Duodenal mucosa (tissue), 2 donors: ENCODE measurements around the gene HTR3C.
"Not testable (repeated sequence)": the region's sequence is repeated elsewhere in the genome, so short reads cannot be mapped to it uniquely, and the experiment has no call there.

Source experiments
- H3K27ac ChIP-seq: one replicate; pipeline ENCODE4 v1.7.0; 2013; ENCODE audit warnings: low read depth, low read length
- H3K27me3 ChIP-seq, 2 donors: one replicate each; pipeline ENCODE4 v1.7.0; 2013; ENCODE audit warnings: low read length in 2 of 2, control low read depth in 1 of 2; ENCODE audit not compliant: insufficient read depth in 2 of 2, control insufficient read depth in 1 of 2
- H3K36me3 ChIP-seq, 2 donors: one replicate each; pipeline ENCODE4 v1.7.0; 2013; ENCODE audit warnings: low read length in 2 of 2, control low read depth in 1 of 2; ENCODE audit not compliant: insufficient read depth in 2 of 2, control insufficient read depth in 1 of 2
- H3K4me1 ChIP-seq, 2 donors: one replicate each; pipeline ENCODE4 v1.7.0; 2013; ENCODE audit warnings: low read length in 2 of 2, control low read depth in 1 of 2; ENCODE audit not compliant: insufficient read depth in 2 of 2, control insufficient read depth in 1 of 2
- H3K4me3 ChIP-seq, 2 donors: one replicate each; pipeline ENCODE4 v1.7.0; 2013; ENCODE audit warnings: low read length in 2 of 2, low read depth in 1 of 2
- H3K9ac ChIP-seq, 2 donors: one replicate each; pipeline ENCODE4 v1.7.0; 2013; ENCODE audit warnings: low read length in 2 of 2, low read depth in 1 of 2
- H3K9me3 ChIP-seq, 2 donors: one replicate each; pipeline ENCODE4 v1.7.0; 2013; ENCODE audit warnings: low read length in 2 of 2, control low read depth in 1 of 2; ENCODE audit not compliant: control insufficient read depth in 1 of 2

HTR3C gene

DNA sequence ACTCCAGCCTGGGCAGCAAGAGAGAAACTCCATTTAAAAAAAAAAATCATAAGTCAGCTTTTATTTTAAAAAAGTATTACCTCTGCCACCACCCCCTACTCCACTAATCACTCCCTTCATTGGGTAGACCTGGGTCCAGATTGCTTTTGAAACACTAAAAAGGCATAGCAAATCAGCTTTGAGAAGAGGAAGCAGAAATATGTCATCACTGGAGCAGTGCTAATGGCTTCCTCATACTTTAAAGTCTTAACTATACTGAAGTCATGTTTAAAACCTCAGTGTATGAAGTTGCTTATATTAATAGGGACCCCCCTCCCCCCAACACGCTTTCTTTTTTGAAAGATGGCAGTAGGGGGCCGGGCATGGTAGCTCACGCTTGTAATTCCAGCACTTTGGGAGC, 22.3 kb upstream of the HTR3C start:
- Histone ChIP-seq H3K9me3 (no peaks in the 10 kb centered on the region), H3K27me3 (no peaks in the 10 kb centered on the region), H3K4me3 (no peak overlapping the region), H3K9ac (no peak overlapping the region), H3K27ac (no peak overlapping the region), H3K4me1 (no peaks in the 10 kb centered on the region), H3K36me3 (no peaks in the 10 kb centered on the region)

DNA sequence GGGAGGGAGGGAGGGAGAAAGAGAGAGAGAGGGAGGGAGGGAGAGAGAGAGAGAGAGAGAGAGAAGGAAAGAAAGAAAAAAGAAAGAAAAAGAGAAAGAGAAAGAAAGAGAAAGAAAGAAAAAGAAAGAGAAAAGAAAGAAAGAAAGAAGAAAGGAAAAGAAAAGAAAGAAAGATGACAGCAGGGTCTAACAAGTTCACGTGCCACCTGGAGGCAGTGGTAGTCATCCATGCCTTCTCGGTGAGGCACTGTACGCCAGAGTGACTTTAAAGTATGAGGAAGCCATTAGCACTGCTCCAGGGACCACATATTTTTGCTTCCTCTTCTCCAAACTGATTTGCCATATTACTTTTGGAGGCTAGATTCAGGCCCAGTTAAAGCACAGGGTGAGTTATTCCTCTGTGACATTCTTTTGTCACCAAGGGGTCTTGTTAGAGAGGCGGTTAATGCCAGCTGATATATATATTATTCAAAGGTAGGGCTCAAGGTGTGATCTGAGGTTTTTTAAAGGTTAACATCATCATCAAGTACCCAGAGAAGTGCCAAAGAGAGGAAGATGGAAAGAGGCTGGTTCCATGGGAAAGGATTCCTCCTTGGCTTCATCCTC, 21.6 kb upstream of the HTR3C start, which contains the start of gene HTR3D:
TSS of gene HTR3D (plus strand) at position 556 of the 606 bp plus-strand sequence. CDS start at position 556, 0 bp downstream.
- Histone ChIP-seq H3K9ac (no peak within 1 kb of the TSS), H3K9me3 (no peaks in the 10 kb centered on the region), H3K36me3 (no peaks in the 10 kb centered on the region), H3K27me3 (no peaks in the 10 kb centered on the region), H3K4me3 (no peak within 1 kb of the TSS), H3K27ac (no peak within 1 kb of the TSS), H3K4me1 (no peaks in the 10 kb centered on the region)

DNA sequence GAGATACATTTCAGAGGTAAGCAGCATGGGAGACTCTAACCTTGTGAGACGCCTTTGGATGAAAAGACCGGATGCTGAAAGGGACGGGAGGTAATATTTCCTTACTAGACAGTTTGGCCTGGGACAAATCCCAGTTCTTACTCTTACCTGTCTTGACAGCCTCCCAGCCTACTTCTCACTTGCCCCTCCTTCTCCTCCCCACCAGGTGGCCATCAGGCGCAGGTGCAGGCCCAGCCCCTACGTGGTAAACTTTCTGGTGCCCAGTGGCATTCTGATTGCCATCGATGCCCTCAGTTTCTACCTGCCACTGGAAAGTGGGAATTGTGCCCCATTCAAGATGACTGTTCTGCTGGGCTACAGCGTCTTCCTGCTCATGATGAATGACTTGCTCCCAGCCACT, 15.0 kb upstream of the HTR3C start:
- Histone ChIP-seq H3K9ac (no peak overlapping the region), H3K36me3 (no peaks in the 10 kb centered on the region), H3K4me3 (no peak overlapping the region), H3K27me3 (no peaks in the 10 kb centered on the region), H3K27ac (no peak overlapping the region), H3K9me3 (no peaks in the 10 kb centered on the region), H3K4me1 (no peaks in the 10 kb centered on the region)

DNA sequence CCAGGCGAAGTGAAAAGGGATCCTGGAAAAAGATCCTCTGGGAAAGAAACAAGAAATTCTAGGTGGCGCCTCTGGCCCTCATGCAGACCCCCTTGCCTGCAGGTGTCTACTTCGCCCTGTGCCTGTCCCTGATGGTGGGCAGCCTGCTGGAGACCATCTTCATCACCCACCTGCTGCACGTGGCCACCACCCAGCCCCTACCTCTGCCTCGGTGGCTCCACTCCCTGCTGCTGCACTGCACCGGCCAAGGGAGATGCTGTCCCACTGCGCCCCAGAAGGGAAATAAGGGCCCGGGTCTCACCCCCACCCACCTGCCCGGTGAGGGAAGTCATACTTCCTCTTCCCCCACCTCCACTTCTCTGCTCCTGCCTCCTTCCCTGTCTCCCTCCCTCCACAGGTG, 14.5 kb upstream of the HTR3C start:
- H3K36me3 ChIP-seq, H3K27me3 ChIP-seq, H3K4me1 ChIP-seq, H3K4me3 ChIP-seq, H3K9ac ChIP-seq, H3K9me3 ChIP-seq, H3K27ac ChIP-seq: not testable (repeated sequence)

DNA sequence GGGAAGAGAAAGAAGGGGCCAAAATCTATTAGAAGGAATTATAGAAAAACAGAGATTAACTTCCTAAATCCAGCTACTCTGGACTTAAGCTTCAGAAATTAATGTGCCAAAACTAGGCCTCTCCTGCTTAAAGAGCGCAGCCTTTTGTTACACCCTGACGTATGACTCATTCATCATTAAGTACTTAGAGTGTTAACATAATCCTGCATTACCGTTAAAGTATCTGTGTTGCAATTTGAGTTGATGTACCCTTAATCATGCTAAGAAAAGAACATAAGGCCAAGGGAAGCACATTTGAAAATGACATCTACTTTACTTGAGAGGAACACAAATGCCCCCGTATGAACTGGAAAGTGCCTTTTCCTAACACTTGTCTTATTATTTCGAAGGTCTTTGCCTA, 13.4 kb upstream of the HTR3C start:
- Histone ChIP-seq H3K4me1 (no peaks in the 10 kb centered on the region), H3K27ac (no peak overlapping the region), H3K9ac (no peak overlapping the region), H3K9me3 (no peaks in the 10 kb centered on the region), H3K27me3 (no peaks in the 10 kb centered on the region), H3K36me3 (no peaks in the 10 kb centered on the region), H3K4me3 (no peak overlapping the region)

DNA sequence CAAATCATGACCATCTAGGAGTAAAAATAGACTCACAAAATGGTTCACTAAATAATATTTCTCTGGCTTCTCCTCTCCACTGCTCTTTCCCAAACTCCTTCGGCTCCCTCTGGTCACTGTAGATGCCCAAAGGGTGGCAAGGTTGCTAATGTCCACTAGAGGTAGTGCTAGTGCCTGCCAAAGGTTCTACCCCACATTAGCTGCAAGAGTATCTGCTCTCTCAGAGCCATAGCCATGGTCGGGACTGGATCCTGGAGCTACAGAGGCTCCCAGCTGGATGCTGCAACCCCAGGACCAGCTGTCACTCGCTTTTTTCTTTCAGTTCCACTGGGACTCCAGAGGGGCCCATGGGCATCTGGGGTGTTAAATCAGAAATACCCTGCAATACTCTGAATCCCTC, 12.8 kb upstream of the HTR3C start:
- Histone ChIP-seq H3K9ac (no peak overlapping the region), H3K27me3 (no peaks in the 10 kb centered on the region), H3K27ac (no peak overlapping the region), H3K4me3 (no peak overlapping the region), H3K9me3 (no peaks in the 10 kb centered on the region), H3K36me3 (no peaks in the 10 kb centered on the region), H3K4me1 (no peaks in the 10 kb centered on the region)

DNA sequence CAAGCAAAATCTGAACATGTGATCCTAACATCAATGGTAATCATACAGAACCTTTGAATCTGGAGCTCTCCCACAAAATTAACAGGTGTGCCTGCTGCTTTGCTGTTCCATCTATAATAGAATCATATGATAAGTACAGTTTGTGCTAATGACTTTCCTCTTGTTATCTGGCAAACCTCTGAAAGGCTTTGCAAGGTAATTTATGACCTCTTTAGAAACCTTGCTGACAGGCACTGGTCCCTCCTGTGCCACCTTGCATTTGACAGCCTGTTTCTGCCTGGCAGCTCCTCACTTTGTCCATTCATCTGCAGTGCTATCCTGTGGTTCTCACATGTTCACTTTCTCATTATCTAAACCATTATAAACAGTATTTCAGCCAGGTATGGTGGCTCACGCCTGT, 10.2 kb upstream of the HTR3C start:
- Histone ChIP-seq H3K27me3 (no peaks in the 10 kb centered on the region), H3K9me3 (no peaks in the 10 kb centered on the region), H3K4me3 (no peak overlapping the region), H3K9ac (no peak overlapping the region), H3K36me3 (no peaks in the 10 kb centered on the region), H3K27ac (no peak overlapping the region), H3K4me1 (no peaks in the 10 kb centered on the region)

DNA sequence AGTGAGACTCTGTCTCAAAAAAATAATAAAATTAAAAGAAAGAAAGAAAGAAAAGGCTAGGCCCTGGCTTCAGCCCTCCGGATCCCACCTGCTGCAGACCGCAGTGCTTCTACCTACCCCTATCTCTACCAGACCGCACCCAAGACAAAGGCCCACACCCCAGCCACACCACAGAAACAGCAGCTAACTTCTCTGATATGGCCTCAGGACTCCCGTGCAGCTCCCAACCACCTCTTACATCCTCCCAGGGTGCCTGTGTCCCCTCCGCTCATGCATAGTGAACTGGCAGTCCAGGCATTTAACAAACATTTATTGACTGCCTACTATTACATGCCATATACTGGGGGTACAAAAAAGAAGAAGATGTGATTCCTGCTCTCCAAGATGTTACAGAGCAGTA, 6.9 kb upstream of the HTR3C start:
- Histone ChIP-seq H3K9ac (no peak overlapping the region), H3K27me3 (no peaks in the 10 kb centered on the region), H3K4me3 (no peak overlapping the region), H3K36me3 (no peaks in the 10 kb centered on the region), H3K27ac (no peak overlapping the region), H3K4me1 (no peaks in the 10 kb centered on the region), H3K9me3 (no peaks in the 10 kb centered on the region)

DNA sequence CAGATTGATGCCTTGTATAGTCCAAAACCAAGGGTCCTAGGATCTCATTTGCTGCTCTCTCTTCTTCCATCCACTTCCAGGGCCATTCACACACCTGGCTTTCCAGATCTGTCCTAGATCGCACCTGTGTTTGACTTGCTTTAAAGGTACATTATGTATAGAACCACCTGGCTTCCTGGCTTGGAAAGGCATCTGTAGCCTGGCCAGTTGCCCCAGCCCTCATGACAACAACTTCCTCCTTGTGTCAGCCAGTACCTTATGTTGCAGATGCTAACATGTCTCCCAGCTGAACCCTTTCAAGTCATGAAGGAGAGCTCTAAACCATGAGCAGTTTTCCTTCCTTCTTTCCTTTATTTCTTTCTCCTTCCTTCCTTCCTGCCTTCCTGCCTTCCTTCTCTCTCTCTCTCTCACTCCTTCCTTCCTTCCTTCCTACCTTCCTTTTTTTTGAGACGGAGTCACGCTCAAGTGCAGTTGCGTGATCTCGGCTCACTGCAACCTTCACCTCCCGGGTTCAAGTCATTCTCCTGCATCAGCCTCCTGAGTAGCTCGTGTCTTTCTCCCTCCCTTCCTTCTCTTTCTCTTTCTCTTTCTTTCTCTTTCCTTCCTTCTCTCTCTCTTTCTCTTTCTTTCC, 2.5 kb upstream of the HTR3C start:
- Histone ChIP-seq H3K9ac (no peak overlapping the region), H3K4me3 (no peak overlapping the region), H3K36me3 (no peaks in the 10 kb centered on the region), H3K9me3 (no peaks in the 10 kb centered on the region), H3K27ac (no peak overlapping the region), H3K27me3 (peaks cover 0 to 5% of the 10 kb centered on the region in 2 donors), H3K4me1 (no peaks in the 10 kb centered on the region)

DNA sequence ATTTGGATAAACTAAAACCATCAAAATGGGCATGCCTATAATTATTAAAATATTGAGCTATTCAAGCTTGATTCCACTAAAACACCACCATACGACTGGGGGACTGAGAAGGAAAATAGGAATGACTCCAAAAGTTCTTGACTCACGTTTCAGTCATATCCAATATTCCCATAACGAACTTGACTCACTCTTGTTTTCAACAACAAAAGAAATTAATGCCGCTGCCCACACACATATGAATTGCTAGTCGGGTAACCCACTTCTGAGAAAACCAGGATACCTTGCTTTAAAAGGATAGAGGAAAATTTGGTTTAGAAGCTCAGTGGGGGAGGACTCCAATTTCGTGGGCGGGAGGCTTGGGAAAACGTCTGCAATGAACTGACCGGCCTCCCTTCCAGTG, 5.2 kb downstream of the HTR3C start:
- H3K27ac ChIP-seq: no peak overlapping the region
- H3K9ac ChIP-seq: no peak overlapping the region
- peaks cover 0 to 5% of the 10 kb centered on the region in 2 donors for H3K27me3 ChIP-seq
- no peaks in the 10 kb centered on the region for H3K36me3 ChIP-seq
- H3K9me3 ChIP-seq: no peaks in the 10 kb centered on the region
- H3K4me1 ChIP-seq: no peaks in the 10 kb centered on the region
- H3K4me3 ChIP-seq: no peak overlapping the region
